ENCODE results near the gene UNK.

DNA sequence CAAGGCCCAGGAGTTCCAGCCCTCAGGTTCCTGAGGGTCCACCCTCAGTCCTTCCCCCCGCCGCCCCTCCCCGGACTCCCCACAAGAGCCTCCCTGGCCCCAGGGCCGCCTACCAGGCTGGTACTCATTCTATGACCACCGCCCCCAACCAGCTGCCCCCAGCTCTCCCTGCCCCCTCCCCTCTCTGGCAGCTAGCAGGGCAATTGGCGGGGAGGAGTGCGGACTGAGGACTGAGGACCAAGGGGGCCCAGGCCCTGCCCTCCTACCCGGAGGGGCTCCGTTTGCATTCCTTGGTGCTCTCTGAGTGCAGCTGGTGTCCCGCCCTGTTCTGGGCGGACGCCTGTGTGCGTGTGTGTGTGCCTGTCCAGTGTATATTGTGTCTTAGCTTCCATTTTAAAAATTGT, 40.5 kb downstream of the UNK start:
- TF ChIP-seq, protein P1, sequence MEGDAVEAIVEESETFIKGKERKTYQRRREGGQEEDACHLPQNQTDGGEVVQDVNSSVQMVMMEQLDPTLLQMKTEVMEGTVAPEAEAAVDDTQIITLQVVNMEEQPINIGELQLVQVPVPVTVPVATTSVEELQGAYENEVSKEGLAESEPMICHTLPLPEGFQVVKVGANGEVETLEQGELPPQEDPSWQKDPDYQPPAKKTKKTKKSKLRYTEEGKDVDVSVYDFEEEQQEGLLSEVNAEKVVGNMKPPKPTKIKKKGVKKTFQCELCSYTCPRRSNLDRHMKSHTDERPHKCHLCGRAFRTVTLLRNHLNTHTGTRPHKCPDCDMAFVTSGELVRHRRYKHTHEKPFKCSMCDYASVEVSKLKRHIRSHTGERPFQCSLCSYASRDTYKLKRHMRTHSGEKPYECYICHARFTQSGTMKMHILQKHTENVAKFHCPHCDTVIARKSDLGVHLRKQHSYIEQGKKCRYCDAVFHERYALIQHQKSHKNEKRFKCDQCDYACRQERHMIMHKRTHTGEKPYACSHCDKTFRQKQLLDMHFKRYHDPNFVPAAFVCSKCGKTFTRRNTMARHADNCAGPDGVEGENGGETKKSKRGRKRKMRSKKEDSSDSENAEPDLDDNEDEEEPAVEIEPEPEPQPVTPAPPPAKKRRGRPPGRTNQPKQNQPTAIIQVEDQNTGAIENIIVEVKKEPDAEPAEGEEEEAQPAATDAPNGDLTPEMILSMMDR (IDR thresholded peaks at IDR 0.05) = no peak
- TF ChIP-seq POLR2A (IDR thresholded peaks at IDR 0.05; ENCODE audit: low read depth) = no peak
- TF ChIP-seq POLR2AphosphoS5 (IDR thresholded peaks at IDR 0.05) = no peak

Measured in esophagus muscularis mucosa (tissue), 3 donors.